Measurements from ENCODE around the gene HIP1. TPM values are rescaled to one million over a fixed set of nuclear protein-coding genes. Genes with fewer than 3 reads are reported as not detected.
A peak's percentile ranks its signal among the peaks of the same experiment; 100 is the strongest.
"Not testable (repeated sequence)": the region's sequence is repeated elsewhere in the genome, so short reads cannot be mapped to it uniquely, and the experiment has no call there.

HIP1 gene
- total and polyA plus RNA-seq, 2 donors from 2014 or later: 11.2 to 50.1 TPM

DNA sequence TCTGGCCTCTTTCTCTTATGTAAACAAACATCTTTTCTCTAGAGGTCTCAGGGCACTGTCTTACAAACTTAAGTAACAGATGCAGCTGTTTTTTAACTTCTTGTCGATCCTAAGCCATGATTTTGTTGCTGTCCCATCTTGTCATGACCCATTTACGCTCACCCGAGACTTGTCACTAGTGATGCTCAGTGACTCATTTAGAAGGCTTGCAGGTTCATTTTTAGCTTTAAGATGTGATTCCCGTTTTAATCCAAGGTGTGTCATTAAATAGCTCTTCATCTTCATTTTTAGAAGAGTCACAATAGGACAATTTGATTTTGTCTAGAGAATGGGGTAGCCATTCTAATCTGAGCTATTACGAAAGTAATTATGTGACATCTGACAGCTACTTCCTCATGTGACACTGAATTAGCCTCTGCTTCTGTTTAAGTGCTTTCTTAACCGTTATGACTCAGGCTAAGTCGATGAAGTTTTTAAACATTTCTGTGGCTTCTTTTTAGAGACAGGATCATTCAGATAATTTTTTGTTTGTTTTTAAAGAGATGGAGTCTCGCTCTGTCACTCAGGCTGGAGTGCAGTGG lies 203.9 kb downstream of the HIP1 start:
- Histone ChIP-seq H3K4me3 (ENCODE audit: low read length in 3 of 3) (no peak overlapping the region), H3K4me1 (ENCODE audit: control insufficient read depth in 2 of 3, insufficient read depth in 2 of 3, low read depth in 1 of 3, low read length in 3 of 3) (no peaks in the 10 kb centered on the region), H3K27me3 (ENCODE audit: control insufficient read depth, insufficient read depth, low read length) (no peaks in the 10 kb centered on the region), H3K36me3 (ENCODE audit: control insufficient read depth in 2 of 3, insufficient read depth in 3 of 3, low read length in 3 of 3) (peaks cover 0 to 16% (median 11%) of the 10 kb centered on the region in 3 donors), H3K27ac (ENCODE audit: low read depth in 2 of 2, low read length in 2 of 2) (no peak overlapping the region), H3K9ac (ENCODE audit: low read length in 3 of 3) (no peak overlapping the region), H3K9me3 (ENCODE audit: control insufficient read depth in 2 of 3, insufficient read depth in 1 of 3, low read length in 3 of 3) (no peaks in the 10 kb centered on the region)
- DNase-seq (no peak), FAIRE-seq (no peak)
- TF ChIP-seq CTCF (IDR thresholded peaks at IDR 0.05; ENCODE audit: borderline replicate concordance, extremely low read depth, insufficient read depth): no peak
- intact Hi-C loops (cut with DNase I): no loop called here

DNA sequence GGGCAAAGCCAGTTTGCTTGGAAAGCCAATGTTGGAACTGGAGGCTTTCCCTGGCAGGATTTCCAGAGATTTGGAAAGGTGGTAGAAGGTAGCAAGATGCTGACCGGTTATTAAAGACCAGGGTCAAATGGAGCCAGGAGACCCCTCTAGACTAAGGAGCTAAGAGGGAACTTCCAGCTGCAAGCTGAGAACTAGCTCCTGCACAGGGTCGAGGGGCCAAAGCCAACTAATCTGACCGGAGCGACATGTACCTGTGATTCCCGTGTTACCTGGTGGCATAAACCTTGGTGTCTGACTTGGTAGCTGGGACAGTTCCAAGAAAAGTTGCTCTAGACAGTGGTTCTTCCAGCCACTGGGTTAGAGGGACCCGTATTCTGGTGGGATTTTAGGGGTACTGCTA lies 204.8 kb downstream of the HIP1 start:
- DNase-seq (no peak), FAIRE-seq (no peak)
- Histone ChIP-seq H3K27me3 (ENCODE audit: control insufficient read depth, insufficient read depth, low read length) (no peaks in the 10 kb centered on the region), H3K4me3 (ENCODE audit: low read length in 3 of 3) (no peak overlapping the region), H3K36me3 (ENCODE audit: control insufficient read depth in 2 of 3, insufficient read depth in 3 of 3, low read length in 3 of 3) (peaks cover 0 to 10% (median 6%) of the 10 kb centered on the region in 3 donors), H3K27ac (ENCODE audit: low read depth in 2 of 2, low read length in 2 of 2) (no peak overlapping the region), H3K9me3 (ENCODE audit: control insufficient read depth in 2 of 3, insufficient read depth in 1 of 3, low read length in 3 of 3) (no peaks in the 10 kb centered on the region), H3K9ac (ENCODE audit: low read length in 3 of 3) (no peak overlapping the region), H3K4me1 (ENCODE audit: control insufficient read depth in 2 of 3, insufficient read depth in 2 of 3, low read depth in 1 of 3, low read length in 3 of 3) (no peaks in the 10 kb centered on the region)
- intact Hi-C loops (cut with DNase I): no loop called here
- no peak for TF ChIP-seq CTCF (IDR thresholded peaks at IDR 0.05; ENCODE audit: borderline replicate concordance, extremely low read depth, insufficient read depth)

DNA sequence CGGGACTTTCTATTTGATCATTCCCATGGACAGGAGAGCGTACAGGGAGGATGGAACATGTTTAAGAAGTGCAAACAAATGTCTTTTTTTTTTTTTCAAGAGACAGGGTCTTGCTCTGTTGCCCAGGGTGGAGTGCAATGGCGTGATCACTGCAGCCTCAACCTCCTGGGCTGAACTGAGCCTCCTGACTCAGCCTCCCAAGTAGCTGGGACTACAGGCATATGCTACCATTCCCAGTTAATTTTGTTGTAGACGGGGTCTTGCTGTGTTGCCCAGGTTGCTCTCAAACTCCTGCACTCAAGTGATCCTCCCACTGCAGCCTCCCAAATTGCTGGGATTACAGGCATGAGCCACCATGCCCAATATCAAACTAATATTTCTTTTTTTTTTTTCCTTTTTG lies 206.1 kb downstream of the HIP1 start:
- no peak for DNase-seq
- Histone ChIP-seq H3K4me3 (ENCODE audit: low read length in 3 of 3) (no peak overlapping the region), H3K4me1 (ENCODE audit: control insufficient read depth in 2 of 3, insufficient read depth in 2 of 3, low read depth in 1 of 3, low read length in 3 of 3) (no peaks in the 10 kb centered on the region), H3K27ac (ENCODE audit: low read depth in 2 of 2, low read length in 2 of 2) (no peak overlapping the region), H3K9ac (ENCODE audit: low read length in 3 of 3) (no peak overlapping the region), H3K36me3 (ENCODE audit: control insufficient read depth in 2 of 3, insufficient read depth in 3 of 3, low read length in 3 of 3) (peaks cover 0 to 6% (median 3%) of the 10 kb centered on the region in 3 donors), H3K27me3 (ENCODE audit: control insufficient read depth, insufficient read depth, low read length) (no peaks in the 10 kb centered on the region), H3K9me3 (ENCODE audit: control insufficient read depth in 2 of 3, insufficient read depth in 1 of 3, low read length in 3 of 3) (no peaks in the 10 kb centered on the region)
- intact Hi-C loops (cut with DNase I): no loop called here
- TF ChIP-seq CTCF (IDR thresholded peaks at IDR 0.05; ENCODE audit: borderline replicate concordance, extremely low read depth, insufficient read depth): no peak
- no peak for FAIRE-seq

- peak in 2 of 5 donors; percentile 1 to 6 for DNase-seq
- no peaks in the 10 kb centered on the region for H3K27me3 ChIP-seq (ENCODE audit: control insufficient read depth, insufficient read depth, low read length)
- peaks cover 0 to 6% (median 1%) of the 10 kb centered on the region in 3 donors for H3K4me1 ChIP-seq (ENCODE audit: control insufficient read depth in 2 of 3, insufficient read depth in 2 of 3, low read depth in 1 of 3, low read length in 3 of 3)
- intact Hi-C loops (cut with DNase I): no loop called here
- no peaks in the 10 kb centered on the region for H3K36me3 ChIP-seq (ENCODE audit: control insufficient read depth in 2 of 3, insufficient read depth in 3 of 3, low read length in 3 of 3)
- no peaks in the 10 kb centered on the region for H3K9me3 ChIP-seq (ENCODE audit: control insufficient read depth in 2 of 3, insufficient read depth in 1 of 3, low read length in 3 of 3)
- H3K9ac ChIP-seq (ENCODE audit: low read length in 3 of 3): no peak overlapping the region
- FAIRE-seq: no peak
- no peak overlapping the region for H3K4me3 ChIP-seq (ENCODE audit: low read length in 3 of 3)
- no peak for TF ChIP-seq CTCF (IDR thresholded peaks at IDR 0.05; ENCODE audit: borderline replicate concordance, extremely low read depth, insufficient read depth)
- no peak overlapping the region for H3K27ac ChIP-seq (ENCODE audit: low read depth in 2 of 2, low read length in 2 of 2)
These were observed 207.4 kb downstream of the HIP1 start for GRCh38 chr7:75531359-75531821.

DNA sequence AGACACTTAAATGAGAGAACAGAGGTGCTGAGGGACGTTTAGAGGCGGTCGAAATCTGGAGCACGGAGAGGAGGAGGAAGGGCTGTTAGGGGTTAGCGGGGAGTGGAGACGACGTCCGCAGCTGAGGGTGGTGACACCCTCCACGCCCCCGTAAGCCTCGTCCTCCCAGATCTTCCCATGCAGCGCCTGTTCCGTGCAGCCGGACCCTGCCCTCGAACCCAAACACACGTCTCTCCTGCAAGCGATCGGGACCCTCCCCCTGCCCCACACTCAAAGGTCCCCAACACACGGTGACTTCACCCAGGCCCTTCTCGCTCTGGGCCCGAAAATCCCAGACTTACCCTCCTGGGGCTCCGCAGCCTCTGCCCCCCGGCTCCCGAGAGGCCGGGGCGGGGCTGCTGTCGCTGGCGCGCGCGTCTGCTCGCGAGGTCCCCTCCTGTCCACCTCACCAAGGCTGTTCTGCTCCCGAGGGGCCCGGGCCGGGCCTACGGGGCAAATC lies 211.5 kb downstream of the HIP1 start:
- intact Hi-C loops (cut with DNase I): not testable (repeated sequence)

More for the DNA sequence above, 211.5 kb downstream of the HIP1 start:
- H3K9me3 ChIP-seq (ENCODE audit: control insufficient read depth in 2 of 3, insufficient read depth in 1 of 3, low read length in 3 of 3); H3K4me1 ChIP-seq (ENCODE audit: control insufficient read depth in 2 of 3, insufficient read depth in 2 of 3, low read depth in 1 of 3, low read length in 3 of 3); FAIRE-seq; H3K27me3 ChIP-seq (ENCODE audit: control insufficient read depth, insufficient read depth, low read length); H3K36me3 ChIP-seq (ENCODE audit: control insufficient read depth in 2 of 3, insufficient read depth in 3 of 3, low read length in 3 of 3): not testable (repeated sequence)
- H3K9ac ChIP-seq (ENCODE audit: low read length in 3 of 3): peak overlapping the region; percentile 64 to 80 (median 78)
- H3K27ac ChIP-seq (ENCODE audit: low read depth in 2 of 2, low read length in 2 of 2): peak overlapping the region; percentile 75 to 89
- H3K4me3 ChIP-seq (ENCODE audit: low read length in 3 of 3): peak overlapping the region; percentile 73 to 81 (median 76)
- peak; percentile 14 to 73 (median 25) for DNase-seq

Data from kidney (tissue), 14 donors.